HepG2 (cell line): ENCODE measurements around the gene C1QTNF9. TPM values are rescaled to one million over a fixed set of nuclear protein-coding genes. Genes with fewer than 3 reads are reported as not detected.

Experiments
- ATAC-seq: fragments of 200-7000 bp; cut with Tn5 transposase; 3 replicates; pipeline ENCODE4 v1.9.1; 2020; ENCODE audit warnings: mild to moderate bottlenecking, moderate library complexity
- BruUV-seq: library from RNA; stranded (reverse); fragments of 400-500 nt; replicated peaks from 2 replicates; lab custom pipeline; 2021; lab: Mats Ljungman, UMichigan
- CTCF ChIA-PET: fragments of 300-600 bp; formaldehyde crosslinking; extraction: SDS; loops from one replicate; lab custom pipeline; 2021; ENCODE audit warnings: low total read pairs, inconsistent platforms, low intra/inter-chr PET ratio; lab: Yijun Ruan, JAX
- POLR2A ChIA-PET: fragments of 350-600 bp; sonication (Branson Sonifier 250); formaldehyde crosslinking; loops from one replicate; lab custom pipeline; 2020; ENCODE audit warnings: antibody characterized with exemption, inconsistent platforms; lab: Yijun Ruan, JAX
- DNase-seq: peaks from one replicate; pipeline ENCODE4 v3.0.0-alpha.2; 2015; ENCODE audit warnings: low spot score
- FAIRE-seq: peaks from 3 replicates; lab custom pipeline; 2011; peaks lifted over from hg19 to GRCh38; lab: Jason Lieb, UNC
- H2AFZ ChIP-seq: one replicate; pipeline ENCODE4 v1.6.1; 2011; ENCODE audit warnings: low read length, inconsistent platforms
- H3K27ac ChIP-seq: fragments of 300-600 bp; 3 replicates; pipeline ENCODE4 v1.8.0; 2011; ENCODE audit warnings: mixed run types, mild to moderate bottlenecking, mixed read lengths, low read length, inconsistent platforms; ENCODE audit not compliant: insufficient read depth; ENCODE audit errors: extremely low read length
- H3K27me3 ChIP-seq, 2 experiments: fragments of 200-600 bp in 1 of 2; 2 replicates in 1 of 2; 3 replicates in 1 of 2; pipeline versions ENCODE4 v1.6.0 to v1.8.0; 2011; ENCODE audit warnings: low read length in 2 of 2, mild to moderate bottlenecking in 2 of 2, moderate library complexity in 2 of 2, inconsistent platforms in 1 of 2; ENCODE audit not compliant: insufficient read depth in 2 of 2, control insufficient read depth in 1 of 2
- H3K36me3 ChIP-seq, 2 experiments: fragments of 200-600 bp in 1 of 2; replicated peaks in 1 of 2; 2 replicates in 1 of 2; 3 replicates in 1 of 2; pipeline versions ENCODE4 v1.5.1 to v1.8.0; 2011; ENCODE audit warnings: low read length in 2 of 2, inconsistent platforms in 1 of 2; ENCODE audit not compliant: insufficient read depth in 2 of 2, control insufficient read depth in 1 of 2
- H3K4me1 ChIP-seq: 2 replicates; pipeline ENCODE4 v1.5.1; 2012; ENCODE audit warnings: low read length, inconsistent platforms; ENCODE audit not compliant: insufficient read depth
- H3K4me2 ChIP-seq: 2 replicates; pipeline ENCODE4 v1.6.0; 2011; ENCODE audit warnings: low read depth, low read length, inconsistent platforms
- H3K4me3 ChIP-seq, 3 experiments: fragments of 200-600 bp in 1 of 3; sonication (generic), shearing (Covaris generic) in 1 of 3; replicated peaks in 1 of 3; 2 replicates each; pipeline ENCODE4 v1.5.1; 2011 to 2016; ENCODE audit warnings: low read length in 3 of 3, inconsistent platforms in 2 of 3, low read depth in 2 of 3, mild to moderate bottlenecking in 2 of 3, control low read depth in 1 of 3, mixed read lengths in 1 of 3; ENCODE audit not compliant: insufficient read depth in 1 of 3
- H3K79me2 ChIP-seq: one replicate; pipeline ENCODE4 v1.6.1; 2011; ENCODE audit warnings: low read length, inconsistent platforms; ENCODE audit not compliant: insufficient read depth
- H3K9ac ChIP-seq: 2 replicates; pipeline ENCODE4 v1.6.0; 2011; ENCODE audit warnings: mild to moderate bottlenecking, low read depth, low read length, inconsistent platforms; ENCODE audit not compliant: insufficient read depth
- H3K9me3 ChIP-seq: 2 replicates; pipeline ENCODE4 v1.5.1; 2012; ENCODE audit warnings: mild to moderate bottlenecking, low read length
- H4K20me1 ChIP-seq: 2 replicates; pipeline ENCODE4 v1.6.0; 2011; ENCODE audit warnings: inconsistent platforms, mild to moderate bottlenecking, low read length, moderate library complexity; ENCODE audit not compliant: insufficient read depth
- ADNP ChIP-seq: sonication (generic); formaldehyde crosslinking; IDR thresholded peaks from 2 replicates; pipeline ENCODE4 v1.4.0; 2020; ENCODE audit warnings: missing genetic modification reagents
- CREM ChIP-seq, 2 experiments: sonication (generic) in 1 of 2; formaldehyde crosslinking in 1 of 2; IDR thresholded peaks; 2 replicates each; pipeline versions ENCODE4 v1.4.0 to v1.6.1; 2016 to 2020; ENCODE audit warnings: antibody characterized with exemption in 1 of 2, mild to moderate bottlenecking in 1 of 2, missing genetic modification reagents in 1 of 2
- ELF1 ChIP-seq: sonication (generic); formaldehyde crosslinking; IDR thresholded peaks from 2 replicates; pipeline ENCODE4 v1.4.0; 2020; ENCODE audit warnings: missing genetic modification reagents
- HNRNPK ChIP-seq: fragments of 200-400 bp; formaldehyde crosslinking; IDR thresholded peaks from 2 replicates; pipeline ENCODE4 v1.6.1; 2018; ENCODE audit warnings: low read length, low read depth, moderate library complexity, mild to moderate bottlenecking; ENCODE audit not compliant: poor library complexity, severe bottlenecking
- NFIB ChIP-seq: sonication (generic); formaldehyde crosslinking; IDR thresholded peaks from 2 replicates; pipeline ENCODE4 v1.9.0; 2021; ENCODE audit warnings: missing genetic modification reagents, mild to moderate bottlenecking, borderline replicate concordance
- SMARCC2 ChIP-seq: fragments of 450-650 bp; IDR thresholded peaks from 2 replicates; pipeline ENCODE4 v1.6.1; 2017; ENCODE audit warnings: antibody characterized with exemption, mild to moderate bottlenecking
- TRIM24 ChIP-seq: sonication (generic); formaldehyde crosslinking; IDR thresholded peaks from 2 replicates; pipeline ENCODE4 v1.8.0; 2022; ENCODE audit warnings: mild to moderate bottlenecking, missing genetic modification reagents
- XBP1 ChIP-seq: sonication (generic); formaldehyde crosslinking; IDR thresholded peaks from 2 replicates; pipeline ENCODE4 v1.5.0; 2020; ENCODE audit warnings: missing genetic modification reagents
- ZMAT3 ChIP-seq: sonication (generic); formaldehyde crosslinking; conservative IDR thresholded peaks from 2 replicates; pipeline ENCODE4 v1.7.0; 2021; ENCODE audit warnings: missing genetic modification reagents
- ZNF253 ChIP-seq: sonication (generic); formaldehyde crosslinking; IDR thresholded peaks from 2 replicates; pipeline ENCODE4 v1.8.0; 2022; ENCODE audit warnings: mild to moderate bottlenecking, missing genetic modification reagents, borderline replicate concordance
- ZNF501 ChIP-seq: sonication (generic); formaldehyde crosslinking; IDR thresholded peaks from 2 replicates; pipeline ENCODE4 v1.5.1; 2020; ENCODE audit warnings: mild to moderate bottlenecking, moderate library complexity, missing genetic modification reagents
- ZNF556 ChIP-seq: sonication (generic); formaldehyde crosslinking; IDR thresholded peaks from 2 replicates; pipeline ENCODE4 v1.4.0; 2020; ENCODE audit warnings: mild to moderate bottlenecking, missing genetic modification reagents, borderline replicate concordance
- ZNF7 ChIP-seq: IDR thresholded peaks from 2 replicates; pipeline ENCODE4 v1.6.1; 2016; ENCODE audit warnings: missing biosample characterization, missing genetic modification reagents
- ZNF879 ChIP-seq: sonication (generic); formaldehyde crosslinking; IDR thresholded peaks from 2 replicates; pipeline ENCODE4 v1.8.1; 2023; ENCODE audit warnings: missing genetic modification reagents
- ZSCAN29 ChIP-seq: sonication (generic); formaldehyde crosslinking; conservative IDR thresholded peaks from 2 replicates; pipeline ENCODE4 v1.4.0; 2020; ENCODE audit warnings: mild to moderate bottlenecking, missing genetic modification reagents
- WGBS: methylation state at CpG from one replicate; pipeline ENCODE4 v1.1.6; 2017; ENCODE audit warnings: low lambda C conversion rate; 5-methylcytosine and 5-hydroxymethylcytosine counted together
- in situ Hi-C: cut with HindIII; loops from 2 replicates; pipeline ENCODE4 v1.10.0; 2017; ENCODE audit warnings: low pct_unique_long_range_greater_than_20kb; ENCODE audit not compliant: extremely low pct_ligation_motif_present
- intact Hi-C: fragments of 100-400 bp; cut with micrococcal nuclease; formaldehyde crosslinking; loops from one replicate; pipeline ENCODE4 v1.10.0; 2022; ENCODE audit not compliant: unreplicated experiment
- polyA plus RNA-seq, 8 experiments: library from polyadenylated mRNA; depleted of rRNA in 3 of 8; stranded (reverse) in 7 of 8; unstranded in 1 of 8; fragments of >200 nt; fragmentation: Illumina TruSeq in 4 of 8; extraction: Trizol in 4 of 8; gene quantifications; 2 replicates each; pipeline versions ENCODE4 v1.2.1 to v1.2.3, GENCODE V29; 2011 to 2016; ENCODE audit warnings: low read depth in 4 of 8, missing spikeins in 1 of 8, mixed read lengths in 1 of 8; ENCODE audit not compliant: insufficient read depth in 1 of 8
- total RNA-seq, 5 experiments: library from RNA; depleted of rRNA; stranded (reverse); fragments of >200 nt; fragmentation: Illumina TruSeq; extraction: Trizol; gene quantifications; 2 replicates each; pipeline ENCODE4 v1.2.3, GENCODE V29; 2016; ENCODE audit warnings: low read depth in 1 of 5

The C1QTNF9 gene
- total and polyA plus RNA-seq, 2 of the 13 experiments (the other 11 are each of a cell fraction or from before 2014, with no cell fraction given): not detected

- POLR2A ChIA-PET: no interaction called here
- CTCF ChIA-PET: no interaction called here
- ATAC-seq: no peak
- peaks cover 5% of the 10 kb centered on the region for H3K79me2 ChIP-seq
- H3K27me3 ChIP-seq: no peaks in the 10 kb centered on the region
- in situ Hi-C loops (no loop called here), intact Hi-C loops (no loop called here)
- no peak for DNase-seq
- no peak overlapping the region for H3K9ac ChIP-seq
- H2AFZ ChIP-seq: no peak overlapping the region
- no peak for TF ChIP-seq TRIM24 (CRISPR knock-in tag)
- no peak overlapping the region for H3K4me2 ChIP-seq
- H4K20me1 ChIP-seq: peaks cover 3% of the 10 kb centered on the region; the same call in 1 of the 2 replicates
- BruUV-seq: no TSS peak
- WGBS: 98% methylated on average over 3 of the region's 3 CpGs
- peaks cover 3% of the 10 kb centered on the region in 2 experiments; a peak in 3 of 5 replicates for H3K36me3 ChIP-seq
- no peak overlapping the region for H3K27ac ChIP-seq
- no peak overlapping the region for H3K4me3 ChIP-seq
- no peaks in the 10 kb centered on the region for H3K9me3 ChIP-seq
- no peak for FAIRE-seq
- peaks cover 46% of the 10 kb centered on the region for H3K4me1 ChIP-seq
Observed at GRCh38 chr13:24267274-24267673, 42.1 kb upstream of the C1QTNF9 start.

- H3K27ac ChIP-seq: no peak overlapping the region
- FAIRE-seq (no peak), DNase-seq (no peak), ATAC-seq (no peak)
- peaks cover 3% of the 10 kb centered on the region; the same call in 1 of the 2 replicates for H4K20me1 ChIP-seq
- in situ Hi-C loops (no loop called here), intact Hi-C loops (no loop called here)
- H2AFZ ChIP-seq: no peak overlapping the region
- WGBS: 100% methylated on average over 2 of the region's 2 CpGs
- no peak overlapping the region for H3K4me3 ChIP-seq
- CTCF ChIA-PET: no interaction called here
- POLR2A ChIA-PET: no interaction called here
- no peak for TF ChIP-seq ADNP
- TF ChIP-seq ZNF556: no peak
- TF ChIP-seq ZMAT3: no peak
- no peak for TF ChIP-seq NFIB (CRISPR knock-in tag)
- TF ChIP-seq HNRNPK: no peak
- TF ChIP-seq ZNF7 (CRISPR knock-in tag): no peak
- TF ChIP-seq CREM (IDR thresholded peaks at IDR 0.05): no peak
- no peak for TF ChIP-seq CREM (CRISPR knock-in tag; IDR thresholded peaks at IDR 0.05)
- TF ChIP-seq SMARCC2: no peak
- no peak for TF ChIP-seq ZNF501 (CRISPR knock-in tag)
- TF ChIP-seq ZSCAN29: no peak
- no peak for TF ChIP-seq XBP1 (CRISPR knock-in tag)
- no peak for TF ChIP-seq ZNF879 (CRISPR knock-in tag)
- TF ChIP-seq ELF1 (CRISPR knock-in tag): no peak
- no peak for TF ChIP-seq ZNF253 (CRISPR knock-in tag)
- H3K79me2 ChIP-seq: peaks cover 5% of the 10 kb centered on the region
- BruUV-seq: no TSS peak
- H3K4me1 ChIP-seq: peaks cover 51% of the 10 kb centered on the region
- no peaks in the 10 kb centered on the region for H3K9me3 ChIP-seq
- H3K36me3 ChIP-seq: peaks cover 3% of the 10 kb centered on the region in 2 experiments; a peak in 3 of 5 replicates
- no peak overlapping the region for H3K9ac ChIP-seq
- H3K4me2 ChIP-seq: no peak overlapping the region
- H3K27me3 ChIP-seq: no peaks in the 10 kb centered on the region
Observed at GRCh38 chr13:24267801-24268200, 41.6 kb upstream of the C1QTNF9 start.
